Myocyte (in vitro differentiated cells): ENCODE data around the gene NAT16. TPM values are rescaled to one million over a fixed set of nuclear protein-coding genes. Genes with fewer than 3 reads are reported as not detected.
"Not testable (repeated sequence)": the region's sequence is repeated elsewhere in the genome, so short reads cannot be mapped to it uniquely, and the experiment has no call there.

Source experiments
- DNase-seq: peaks from one replicate; pipeline ENCODE4 v3.0.0-alpha.2; 2012; ENCODE audit warnings: low read depth
- total RNA-seq: library from RNA; depleted of rRNA; stranded (reverse); fragments of >200 nt; gene quantifications from 2 replicates; pipeline ENCODE4 v1.2.3, GENCODE V29; 2014

The NAT16 gene
- total RNA-seq, 1 donor from 2014 or later, result not detected

DNA sequence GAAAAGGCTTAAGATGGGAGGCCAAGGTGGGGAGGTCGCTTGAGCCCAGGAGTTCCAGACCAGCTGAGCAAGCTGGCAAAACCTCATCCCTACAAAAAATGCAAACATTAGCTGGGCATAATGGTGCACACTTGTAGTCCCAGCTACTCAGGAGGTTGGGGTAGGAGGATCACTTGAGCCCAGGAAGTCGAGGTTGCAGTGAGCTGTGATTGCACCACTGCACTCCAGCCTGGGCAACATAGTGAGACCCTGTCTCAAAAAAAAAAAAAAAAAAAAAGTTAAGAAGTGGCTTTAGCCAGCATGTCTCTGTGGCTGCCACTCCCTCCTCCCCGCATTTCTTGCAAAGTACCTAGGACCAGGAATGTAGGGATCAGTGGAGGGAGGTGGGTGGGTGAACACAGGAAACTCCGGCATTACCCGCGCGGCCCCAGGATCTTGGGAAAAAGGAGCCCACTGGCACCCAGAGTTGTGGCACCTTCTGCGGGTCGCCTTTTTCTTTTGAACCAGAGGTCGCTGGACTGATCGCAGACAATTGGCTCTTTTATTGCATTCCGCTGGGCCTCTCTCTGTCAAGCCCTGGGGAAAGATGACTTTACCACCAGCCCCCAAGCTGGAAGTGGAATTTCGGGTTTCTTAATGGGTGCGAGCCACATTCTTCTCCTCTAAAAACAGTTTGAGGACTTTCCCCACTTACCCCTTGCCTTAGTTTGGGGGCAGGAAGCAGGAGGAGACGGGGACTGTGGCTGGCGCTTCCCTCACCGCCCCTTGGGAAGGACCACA lies 18.2 kb downstream of the NAT16 start:
- DNase-seq, result no peak

DNA sequence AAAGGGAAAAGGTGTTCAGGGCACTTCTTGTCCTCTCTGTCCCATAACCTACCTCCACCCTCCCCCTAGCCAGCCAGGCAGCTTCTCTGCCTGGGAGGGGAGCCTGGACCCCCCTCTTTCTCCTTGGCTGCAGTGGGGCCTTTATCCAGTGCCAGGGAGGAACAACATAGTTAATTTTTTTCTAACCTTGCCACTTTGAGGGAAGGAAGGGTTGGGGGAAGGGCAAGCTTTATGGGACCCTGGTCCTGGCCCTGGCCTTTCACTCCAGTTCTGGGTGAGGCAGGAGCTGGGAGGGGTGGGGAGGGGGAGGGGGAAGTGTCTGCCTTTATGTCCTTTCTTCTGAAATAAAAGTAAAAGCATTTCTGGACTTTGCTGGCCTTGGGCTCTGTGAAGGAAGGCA lies 19.2 kb downstream of the NAT16 start:
- no peak for DNase-seq

DNA sequence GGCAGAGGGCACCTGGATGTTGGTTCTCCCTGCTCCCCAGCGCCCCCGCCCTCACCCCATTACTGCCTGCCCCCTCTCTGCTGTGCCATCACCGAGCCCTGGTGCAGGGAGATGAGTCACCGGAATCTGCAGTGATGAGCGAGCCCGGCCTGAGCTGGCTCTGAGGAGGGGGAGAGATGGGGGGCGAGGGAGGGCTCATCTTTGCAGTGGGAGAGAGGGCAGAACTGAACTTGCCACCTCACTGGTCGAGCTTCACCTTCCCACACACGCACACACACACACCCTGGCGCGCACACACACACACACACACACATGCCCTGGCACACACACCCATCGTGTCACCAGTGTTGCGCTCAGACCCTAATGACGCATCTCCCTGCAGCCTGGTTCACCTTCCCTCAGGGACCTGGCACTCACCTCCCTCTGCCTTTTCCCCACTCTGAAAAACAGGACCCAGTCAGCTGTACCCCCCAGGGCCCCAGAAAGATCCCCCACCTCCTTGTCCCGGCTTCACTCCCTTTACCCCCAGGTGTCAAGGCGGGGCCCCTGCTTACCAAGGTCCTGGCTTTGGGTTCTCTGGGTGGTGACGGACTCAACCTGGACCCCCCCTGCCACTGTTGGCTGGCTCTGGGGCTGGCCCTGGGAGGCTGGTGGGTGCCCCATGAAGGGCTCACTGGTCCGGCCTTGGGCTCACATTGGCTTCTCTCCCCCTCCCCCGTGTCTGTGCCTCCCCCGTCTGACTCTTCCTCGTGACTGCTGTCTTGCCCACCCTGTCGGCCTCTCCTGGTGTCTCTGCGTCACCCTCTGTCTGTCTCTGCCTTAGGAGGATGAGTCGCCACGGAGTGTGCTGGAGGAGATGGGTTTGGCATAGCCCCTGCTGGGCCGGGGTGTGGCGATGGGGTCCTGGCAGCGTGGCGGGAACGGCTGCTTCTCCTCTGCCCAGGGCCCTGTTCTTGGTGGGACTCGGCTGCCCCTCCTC lies 20.1 kb downstream of the NAT16 start:
- DNase-seq, result no peak

DNA sequence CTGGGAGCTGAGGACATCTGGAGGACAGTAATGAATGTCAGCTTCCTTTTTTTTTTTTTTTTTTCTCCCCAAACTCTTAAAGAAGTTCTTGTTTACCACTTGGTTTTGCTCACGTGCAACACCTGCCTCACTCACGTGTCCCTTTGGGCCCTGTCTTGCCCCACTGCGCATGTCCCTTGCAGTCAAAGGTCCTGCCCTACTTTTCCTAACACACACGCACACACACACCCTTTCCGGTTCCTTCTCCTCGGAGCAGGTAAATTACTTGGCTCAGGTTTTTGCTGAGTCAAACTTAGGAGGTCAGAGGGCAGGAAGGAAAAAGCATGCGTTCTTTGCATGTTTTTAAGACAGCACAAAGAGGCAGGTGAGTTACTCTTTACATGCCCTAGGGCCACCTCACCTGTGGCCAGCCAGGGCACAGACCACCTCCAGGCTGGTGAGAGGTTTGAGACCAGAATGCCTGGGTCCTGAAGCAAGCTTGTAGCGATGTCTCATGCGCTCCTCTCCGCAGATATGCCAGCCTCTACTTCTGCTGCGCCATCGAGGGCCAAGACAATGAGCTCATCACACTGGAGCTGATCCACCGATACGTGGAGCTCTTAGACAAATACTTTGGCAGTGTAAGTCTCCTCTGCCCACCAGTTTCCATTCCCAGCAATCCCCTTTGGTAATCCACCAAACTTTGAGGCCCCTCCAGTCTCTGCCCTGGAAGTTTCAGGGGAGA lies 23.1 kb downstream of the NAT16 start:
- DNase-seq, result no peak

DNA sequence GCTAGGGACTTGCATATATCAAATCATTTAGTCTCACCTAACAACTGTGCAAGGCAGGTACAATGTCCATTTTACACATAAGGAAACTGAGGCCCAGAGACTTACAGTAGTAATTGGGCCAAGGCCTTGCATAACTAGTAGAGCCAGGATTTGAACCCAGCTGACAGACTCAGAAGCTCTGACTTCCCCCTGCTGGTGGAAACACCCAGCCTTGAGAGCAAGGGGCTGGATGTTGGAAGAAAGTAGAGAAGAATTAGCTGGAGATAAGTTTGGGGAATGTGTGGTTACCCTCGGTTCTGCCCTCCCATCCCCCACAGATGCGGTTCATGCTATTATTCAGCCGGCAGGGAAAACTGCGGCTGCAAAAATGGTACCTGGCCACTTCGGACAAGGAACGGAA lies 23.8 kb downstream of the NAT16 start:
- no peak for DNase-seq

DNA sequence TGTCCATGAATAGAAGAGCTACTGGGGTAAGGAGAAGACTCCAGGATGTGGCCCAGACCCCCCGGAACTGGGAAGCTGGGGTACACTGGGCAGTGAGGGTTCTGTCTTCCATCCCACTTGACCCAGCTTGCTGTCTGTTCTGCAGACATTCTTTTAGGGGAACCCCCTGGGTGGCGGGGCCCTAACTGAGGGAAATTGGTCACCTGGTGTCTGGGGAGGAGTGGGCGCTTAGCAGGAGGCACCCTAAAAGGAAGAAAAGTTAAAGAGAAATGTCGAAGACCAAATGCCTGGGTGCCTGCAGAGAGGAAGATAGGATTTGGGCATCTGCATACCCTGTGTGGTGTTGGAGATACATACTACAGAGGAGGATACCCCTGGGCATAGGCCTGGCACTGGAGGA lies 24.8 kb downstream of the NAT16 start:
- no peak for DNase-seq

DNA sequence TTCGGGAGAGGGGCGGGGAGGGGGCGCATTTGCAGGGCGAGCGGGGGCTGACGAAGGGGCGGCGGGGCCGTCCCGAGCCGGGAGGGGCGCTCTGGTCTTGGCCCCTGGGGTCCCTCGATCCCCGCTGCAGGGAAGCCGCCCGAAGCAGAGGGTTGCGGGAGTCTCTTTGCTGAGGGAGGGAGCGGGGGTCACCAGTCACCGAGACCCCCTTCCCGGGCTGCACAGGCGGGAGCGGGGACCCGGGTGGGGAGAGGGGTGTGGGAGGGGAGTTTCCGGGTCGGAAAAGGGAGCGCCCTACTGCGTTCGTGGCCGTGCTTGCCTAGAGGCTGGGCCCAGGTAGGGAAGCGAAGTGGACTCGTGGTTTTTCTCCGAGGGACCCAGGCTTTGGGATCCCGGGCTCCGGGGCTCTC lies 25.4 kb downstream of the NAT16 start:
- no peak for DNase-seq

DNA sequence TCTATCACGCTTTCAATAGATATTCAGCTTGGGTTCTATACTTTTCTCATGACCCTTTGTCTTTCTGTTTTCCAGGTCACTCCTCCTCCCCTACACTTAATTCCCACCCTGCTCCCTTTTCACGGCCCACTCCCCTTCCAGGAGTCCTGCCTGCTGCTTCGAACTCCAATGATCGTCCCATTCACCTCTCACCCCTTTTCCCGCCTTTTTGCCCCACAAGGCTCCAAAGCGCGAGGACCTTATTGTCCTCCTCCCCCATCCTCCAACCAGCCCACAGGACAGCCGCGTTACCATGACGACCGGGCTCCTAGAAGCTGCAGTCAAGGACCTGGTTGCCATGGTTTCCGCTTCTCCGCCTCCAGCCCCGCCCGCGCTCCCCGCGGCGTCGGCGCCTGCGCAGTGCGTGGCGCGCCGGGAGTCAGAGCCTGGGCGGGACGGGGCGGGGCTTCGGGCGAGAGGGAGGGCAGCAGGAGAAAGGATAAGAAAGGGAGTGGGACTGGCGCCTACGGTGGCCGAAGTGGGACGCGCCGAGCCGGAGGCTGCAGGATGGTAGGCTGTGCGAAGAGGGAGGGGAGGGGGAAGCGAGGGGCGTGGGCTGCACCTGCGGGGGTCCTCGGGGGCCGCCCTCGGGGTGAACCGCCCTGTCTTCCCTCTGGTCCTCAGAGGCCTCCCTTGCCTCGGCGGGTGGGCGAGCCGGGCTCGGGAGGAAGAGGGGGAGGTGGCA lies 26.0 kb downstream of the NAT16 start, which contains the start of gene AP1S1:
AP1S1 (plus strand) TSS at position 508 of the 724 bp plus-strand sequence; CDS start at position 547, 39 bp downstream.
- DNase-seq, result peak; percentile 97

DNA sequence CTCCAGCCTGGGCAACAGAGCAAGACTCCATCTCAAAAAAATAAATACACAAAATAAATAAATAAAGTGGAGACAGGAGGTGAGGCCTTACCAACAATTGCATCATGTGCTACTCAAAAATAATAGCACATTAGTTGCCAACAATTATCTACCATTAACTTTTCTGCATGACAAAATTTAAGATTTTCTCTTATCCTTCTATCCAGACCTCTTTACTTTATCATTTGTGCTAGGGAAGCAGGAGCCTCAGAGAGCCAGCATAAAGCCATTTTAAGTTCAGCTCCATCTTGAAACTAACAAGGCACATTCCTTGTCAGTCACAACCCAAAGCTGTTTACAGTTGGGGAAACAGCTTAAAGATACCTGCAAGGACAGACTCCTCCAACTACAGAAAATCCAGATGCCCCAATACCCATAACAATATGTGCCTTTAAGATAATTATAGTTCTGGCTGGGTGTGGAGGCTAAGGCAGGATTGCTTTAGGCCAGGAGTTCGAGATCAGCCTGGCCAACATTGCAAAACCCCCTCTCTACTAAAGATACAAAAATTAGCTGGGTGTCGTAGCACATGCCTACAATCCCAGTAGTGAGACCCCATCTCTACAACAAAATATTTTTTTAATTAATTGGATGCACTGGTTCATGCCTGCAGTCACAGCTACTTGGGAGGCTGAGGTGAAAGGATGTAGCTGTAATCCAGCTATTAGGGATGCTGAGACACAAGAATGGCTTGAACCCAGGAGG lies 28.0 kb downstream of the NAT16 start:
- no peak for DNase-seq

DNA sequence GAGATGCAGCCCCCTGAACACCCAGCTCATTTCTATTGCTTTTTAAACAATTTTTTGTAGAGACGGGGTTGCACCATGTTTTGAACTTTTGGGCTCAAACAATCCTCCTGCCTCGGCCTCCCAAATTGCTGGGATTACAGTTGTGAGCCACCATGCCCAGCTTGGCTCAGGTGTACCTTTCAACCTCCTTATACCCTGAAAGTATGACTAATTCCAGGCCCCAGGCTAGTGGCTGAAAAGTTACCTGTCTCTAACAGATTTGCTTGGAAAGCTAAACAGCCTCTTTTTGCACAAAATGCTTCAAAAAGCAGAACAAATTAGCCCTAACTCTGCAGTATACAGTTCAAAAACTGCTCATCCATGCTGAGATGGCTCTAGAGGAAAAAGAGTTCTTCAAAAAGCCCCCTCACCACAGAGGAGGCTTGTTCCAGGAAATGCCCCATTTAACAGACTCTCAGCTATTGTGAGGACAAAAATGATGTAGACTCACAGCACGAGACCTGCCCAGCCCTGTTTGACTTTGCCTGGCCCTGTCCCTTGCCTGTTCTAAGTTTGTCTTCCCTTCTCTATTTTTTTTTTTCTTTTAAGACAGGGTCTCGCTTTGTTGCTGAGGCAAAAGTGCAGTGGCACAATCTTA lies 39.2 kb downstream of the NAT16 start:
- no peak for DNase-seq

DNA sequence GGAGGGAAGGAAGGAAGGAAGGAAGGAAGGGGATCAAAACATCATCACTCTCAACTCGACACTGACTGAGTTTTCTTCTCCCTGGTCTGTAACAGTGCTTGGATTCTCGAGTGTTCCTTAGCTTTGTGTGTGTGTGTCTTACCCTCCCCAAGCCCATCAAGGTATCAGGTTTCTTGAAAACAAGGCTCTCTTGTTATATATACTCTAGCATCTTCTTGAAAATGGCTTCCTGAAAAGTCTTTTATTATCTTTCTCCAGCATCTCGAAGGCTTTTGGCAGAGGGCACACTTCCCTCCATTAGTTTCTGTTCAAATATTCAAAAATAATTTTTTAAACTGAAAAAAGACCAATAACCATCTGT lies 39.8 kb downstream of the NAT16 start:
- DNase-seq, result peak; percentile 17

DNA sequence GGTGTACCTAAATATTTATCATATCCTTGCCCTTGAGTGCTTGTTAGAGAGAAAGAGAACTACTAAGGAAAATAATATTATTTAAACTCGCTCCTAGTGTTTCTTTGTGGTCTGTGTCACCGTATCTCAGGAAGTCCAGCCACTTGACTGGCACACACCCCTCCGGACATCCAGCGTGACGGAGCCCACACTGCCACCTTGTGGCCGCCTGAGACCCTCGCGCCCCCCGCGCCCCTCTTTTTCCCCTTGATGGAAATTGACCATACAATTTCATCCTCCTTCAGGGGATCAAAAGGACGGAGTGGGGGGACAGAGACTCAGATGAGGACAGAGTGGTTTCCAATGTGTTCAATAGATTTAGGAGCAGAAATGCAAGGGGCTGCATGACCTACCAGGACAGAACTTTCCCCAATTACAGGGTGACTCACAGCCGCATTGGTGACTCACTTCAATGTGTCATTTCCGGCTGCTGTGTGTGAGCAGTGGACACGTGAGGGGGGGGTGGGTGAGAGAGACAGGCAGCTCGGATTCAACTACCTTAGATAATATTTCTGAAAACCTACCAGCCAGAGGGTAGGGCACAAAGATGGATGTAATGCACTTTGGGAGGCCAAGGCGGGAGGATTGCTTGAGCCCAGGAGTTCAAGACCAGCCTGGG lies 41.8 kb downstream of the NAT16 start:
- peak; percentile 98 for DNase-seq

DNA sequence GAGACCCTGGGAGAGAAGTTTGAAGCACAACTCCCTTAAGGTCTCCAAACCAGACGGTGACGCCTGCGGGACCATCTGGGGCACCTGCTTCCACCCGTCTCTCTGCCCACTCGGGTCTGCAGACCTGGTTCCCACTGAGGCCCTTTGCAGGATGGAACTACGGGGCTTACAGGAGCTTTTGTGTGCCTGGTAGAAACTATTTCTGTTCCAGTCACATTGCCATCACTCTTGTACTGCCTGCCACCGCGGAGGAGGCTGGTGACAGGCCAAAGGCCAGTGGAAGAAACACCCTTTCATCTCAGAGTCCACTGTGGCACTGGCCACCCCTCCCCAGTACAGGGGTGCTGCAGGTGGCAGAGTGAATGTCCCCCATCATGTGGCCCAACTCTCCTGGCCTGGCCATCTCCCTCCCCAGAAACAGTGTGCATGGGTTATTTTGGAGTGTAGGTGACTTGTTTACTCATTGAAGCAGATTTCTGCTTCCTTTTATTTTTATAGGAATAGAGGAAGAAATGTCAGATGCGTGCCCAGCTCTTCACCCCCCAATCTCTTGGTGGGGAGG lies 42.4 kb downstream of the NAT16 start:
- DNase-seq, result no peak

DNA sequence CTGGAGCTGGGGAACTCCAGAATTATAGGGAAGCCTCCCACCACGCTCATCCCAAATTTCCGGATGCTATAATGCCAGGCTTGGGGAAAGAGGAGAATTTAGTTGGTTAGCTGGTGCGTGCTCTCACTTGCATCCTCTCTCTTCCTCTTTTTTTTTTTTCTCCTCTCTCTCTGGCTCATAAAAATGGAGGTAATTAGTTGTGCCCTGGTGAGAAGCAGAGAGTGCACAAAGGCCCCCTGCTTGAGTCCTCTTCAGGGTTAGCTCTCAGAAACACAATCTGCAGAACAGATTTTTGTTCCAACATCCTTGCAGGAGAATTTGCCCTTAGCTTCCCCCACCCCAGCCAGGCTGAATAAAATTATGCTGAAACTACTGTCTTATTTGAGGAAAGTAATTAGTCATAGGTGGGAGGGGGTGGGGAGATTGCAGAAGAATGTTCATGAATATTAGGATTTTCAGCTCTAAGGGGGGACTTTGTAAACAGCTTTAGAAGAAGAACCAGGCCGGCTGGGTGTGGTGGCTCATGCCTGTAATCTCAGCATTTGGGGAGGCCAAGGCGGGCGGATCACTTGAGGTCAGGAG lies 45.6 kb downstream of the NAT16 start:
- DNase-seq, result no peak

DNA sequence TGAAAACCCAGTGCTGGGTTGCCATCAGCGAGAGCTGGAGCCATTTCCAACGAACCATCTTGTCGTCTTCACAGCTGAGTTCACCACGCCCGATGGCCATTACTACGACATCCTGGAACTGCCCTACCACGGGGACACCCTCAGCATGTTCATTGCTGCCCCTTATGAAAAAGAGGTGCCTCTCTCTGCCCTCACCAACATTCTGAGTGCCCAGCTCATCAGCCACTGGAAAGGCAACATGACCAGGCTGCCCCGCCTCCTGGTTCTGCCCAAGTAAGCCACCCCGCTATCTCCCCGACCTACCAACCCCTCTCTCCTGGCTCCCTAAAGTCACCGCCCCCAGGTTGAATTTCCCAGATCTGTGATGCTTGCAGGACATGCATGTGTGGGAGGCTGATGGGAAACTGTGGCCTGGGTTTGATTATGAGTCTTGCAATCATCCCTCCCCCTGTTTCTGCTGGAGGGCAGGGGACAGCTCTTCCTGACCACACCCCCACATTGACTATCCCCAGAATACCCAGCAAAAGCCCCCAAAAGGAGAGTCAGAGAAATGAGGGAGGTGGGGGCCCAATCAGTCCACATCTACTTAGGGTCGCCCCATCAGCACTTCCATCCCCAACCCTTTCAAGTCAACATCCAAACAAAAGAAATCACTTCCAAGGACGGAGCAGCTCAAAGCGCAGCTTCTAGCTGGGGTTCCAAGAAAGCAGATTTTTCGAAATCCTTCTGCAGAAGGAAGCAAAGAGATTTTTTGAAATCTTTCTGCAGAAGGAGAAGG lies 46.3 kb downstream of the NAT16 start:
- no peak for DNase-seq

DNA sequence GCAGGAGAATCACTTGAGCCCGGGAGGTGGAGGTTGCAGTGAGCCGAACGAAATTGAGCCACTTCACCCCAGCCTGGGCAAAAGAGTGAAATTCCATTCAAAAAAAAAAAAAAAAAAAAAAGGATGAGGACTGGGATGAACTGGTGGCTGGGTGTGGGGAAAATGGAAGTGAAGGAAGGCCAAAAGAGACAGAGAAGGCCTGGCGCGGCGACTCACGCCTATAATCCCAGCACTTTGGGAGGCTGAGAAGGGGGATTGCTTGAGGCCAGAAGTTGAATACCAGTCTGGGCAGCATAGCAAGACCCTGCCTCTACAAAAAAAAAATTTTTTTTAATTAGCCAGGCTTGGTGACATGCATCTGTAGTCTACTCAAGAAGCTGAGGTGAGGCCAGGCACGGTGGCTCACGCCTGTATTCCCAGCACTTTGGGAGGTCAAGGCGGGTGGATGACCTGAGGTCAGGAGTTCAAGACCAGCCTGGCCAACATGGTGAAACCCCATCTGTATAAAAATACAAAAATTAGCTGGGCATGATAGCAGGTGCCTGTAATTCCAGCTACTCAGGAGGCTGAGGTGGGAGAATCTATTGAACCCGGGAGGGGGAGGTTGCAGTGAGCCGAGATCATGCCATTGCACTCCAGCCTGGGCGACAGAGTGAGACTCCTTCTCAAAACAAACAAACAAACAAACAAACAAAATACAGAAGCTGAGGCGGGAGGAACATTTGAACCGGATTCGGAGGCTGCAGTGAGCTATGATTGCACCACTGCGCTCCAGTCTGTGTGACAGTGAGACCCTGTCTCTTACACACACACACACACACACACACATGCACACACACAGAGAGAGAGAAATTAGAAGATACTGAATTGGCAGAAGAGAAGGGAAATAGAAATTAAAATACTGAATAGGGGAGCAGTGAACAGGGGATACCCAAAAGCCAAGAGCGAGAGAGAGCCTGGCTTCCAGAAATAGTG lies 47.2 kb downstream of the NAT16 start:
- not testable (repeated sequence) for DNase-seq
